NCI-H1694 (cell line): ENCODE data around the gene USP13.
"Not testable (repeated sequence)": the region's sequence is repeated elsewhere in the genome, so short reads cannot be mapped to it uniquely, and the experiment has no call there.

ENCODE experiments used
- DNase-seq: peaks from one replicate; lab custom pipeline; 2025; lab: John Stamatoyannopoulos, UW

USP13 gene

DNA sequence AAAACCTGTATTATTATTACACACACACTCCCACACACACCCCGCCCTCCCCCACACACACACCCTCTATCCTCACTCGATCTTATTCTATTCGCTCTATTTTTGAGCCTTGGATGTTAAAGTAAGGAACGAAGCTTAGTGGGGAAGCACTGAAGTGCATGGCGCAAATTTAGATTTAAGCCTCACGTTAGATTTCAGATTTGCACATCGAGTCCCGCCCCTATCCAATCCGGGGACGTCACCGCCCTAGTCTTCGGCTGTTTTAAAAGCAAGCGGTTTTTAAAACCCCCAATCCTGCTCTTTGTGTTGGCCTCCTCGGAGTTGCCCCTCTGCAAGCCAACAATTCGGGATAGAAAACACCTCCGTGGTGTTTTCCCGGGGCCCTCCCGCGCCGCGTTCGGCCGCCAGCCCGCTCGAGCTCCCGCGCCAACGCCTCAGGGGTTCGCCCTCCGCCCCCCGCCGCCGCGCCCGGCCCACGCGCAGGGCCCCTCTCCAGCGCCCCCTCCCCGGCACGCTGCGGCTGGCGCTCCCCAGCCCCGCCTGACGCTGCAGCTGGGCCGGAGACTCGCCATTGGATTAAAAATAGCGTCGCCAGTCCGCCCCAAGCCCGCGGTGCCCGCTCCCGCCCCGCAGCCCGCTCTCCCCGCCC is at the start of gene USP13:
Gene USP13 (plus strand): TSS at position 594 of the 649 bp plus-strand sequence. CDS start 186 bp downstream, outside the sequence.
- DNase-seq, result peak; percentile 82

DNA sequence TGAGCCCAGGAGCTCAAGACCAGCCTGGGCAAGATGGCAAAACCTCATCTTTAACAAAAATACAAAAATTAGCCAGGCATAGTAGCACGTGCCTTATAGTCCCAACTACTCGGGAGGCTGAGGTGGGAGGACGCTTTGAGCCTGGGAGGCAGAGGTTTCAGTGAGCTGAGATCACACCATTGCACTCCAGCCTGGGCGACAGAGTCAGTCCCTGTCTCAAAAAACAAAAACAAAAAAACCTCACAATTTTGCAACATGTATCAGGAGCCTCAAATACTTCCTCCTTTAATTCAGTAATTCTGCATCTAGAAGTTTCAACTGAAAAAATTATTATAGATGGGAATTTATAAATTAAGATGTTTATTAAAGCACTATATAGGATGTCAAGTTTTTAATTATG is 49.5 kb upstream of the USP13 start:
- DNase-seq, result no peak

DNA sequence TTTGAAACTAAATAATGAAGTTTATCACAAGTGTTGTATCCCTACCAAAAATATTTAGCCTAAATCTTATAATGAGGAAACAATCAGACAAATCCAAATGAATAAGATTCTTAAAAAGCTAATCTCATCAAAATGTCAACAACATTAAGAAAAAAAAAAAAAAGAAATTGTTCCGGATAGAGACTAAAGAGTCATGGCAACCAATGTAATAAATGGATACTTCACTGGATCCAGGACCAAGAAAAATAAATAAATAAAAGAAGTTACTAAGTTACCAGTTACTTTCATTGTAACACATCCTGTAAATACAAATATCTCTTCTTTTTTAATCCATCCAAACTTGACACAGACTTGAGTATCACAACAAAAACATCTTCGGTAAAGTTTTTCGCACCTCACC is 49.0 kb upstream of the USP13 start:
- no peak for DNase-seq

DNA sequence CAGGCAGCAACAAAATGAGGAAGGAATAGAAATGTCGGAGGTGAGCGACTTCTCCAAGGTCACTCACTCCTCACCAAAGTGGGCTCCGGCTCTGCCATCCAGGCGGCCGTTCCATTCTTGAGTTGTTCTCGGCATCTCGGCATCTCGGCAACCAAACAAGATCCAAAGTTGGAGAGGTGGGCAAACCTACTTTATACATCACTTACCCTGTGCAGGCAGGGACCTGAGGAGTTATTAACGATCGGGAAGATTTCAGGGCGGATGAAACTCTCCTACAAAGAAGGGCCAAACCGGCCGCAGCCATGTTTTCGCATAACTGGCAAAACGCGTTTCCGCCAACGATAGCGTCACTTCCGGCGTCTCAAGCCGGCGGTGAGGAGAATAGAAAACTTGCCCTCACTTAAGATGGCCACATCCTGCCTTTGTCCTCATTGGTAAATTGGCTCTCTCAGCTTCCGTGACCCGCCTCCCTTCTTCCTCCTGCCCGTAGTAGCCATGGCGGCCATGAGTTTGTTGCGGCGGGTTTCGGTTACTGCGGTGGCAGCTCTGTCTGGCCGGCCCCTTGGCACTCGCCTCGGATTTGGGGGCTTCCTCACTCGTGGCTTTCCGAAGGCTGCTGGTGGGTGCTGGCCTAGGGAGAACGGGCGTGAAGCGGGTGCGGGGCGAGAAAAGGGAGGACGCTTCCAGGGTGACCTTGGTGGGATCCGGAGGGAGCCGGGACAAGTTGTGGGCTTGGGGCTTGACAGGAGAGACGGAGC is 48.3 kb upstream of the USP13 start, which contains the start of the genes MRPL47 and NDUFB5:
Gene MRPL47 (minus strand): TSS at position 318 of the 758 bp plus-strand sequence. CDS start 14 bp downstream, at position 304.
Gene NDUFB5 (plus strand): TSS at position 474 of the 758 bp plus-strand sequence. CDS start 22 bp downstream, at position 496.
- peak; percentile 98 for DNase-seq

DNA sequence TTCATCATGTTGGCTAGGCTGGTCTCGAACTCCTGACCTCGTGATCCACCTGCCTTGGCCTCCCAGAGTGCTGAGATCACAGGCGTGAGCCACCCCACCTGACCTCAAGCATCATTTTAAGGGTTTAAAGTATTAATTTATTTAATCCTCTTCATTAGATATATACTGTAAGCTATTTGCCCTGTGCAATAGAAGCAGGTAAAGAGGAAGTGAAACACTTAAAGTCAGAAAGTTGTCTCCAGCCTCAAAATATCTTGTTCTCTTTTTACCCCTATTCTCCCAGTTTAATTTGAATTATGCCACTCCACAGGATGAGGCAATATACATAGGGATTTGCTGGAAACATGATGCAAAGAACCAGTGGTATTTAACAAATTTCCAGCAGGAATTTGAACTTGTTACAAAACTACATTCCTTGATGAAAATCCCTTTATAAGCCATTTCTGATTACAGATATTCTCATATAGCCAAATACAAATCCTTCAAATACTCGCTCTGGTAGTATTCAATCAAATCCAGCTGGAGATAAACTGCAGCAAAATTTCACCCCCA is 46.2 kb upstream of the USP13 start:
- no peak for DNase-seq

- DNase-seq, result no peak
Observed at GRCh38 chr3:179608931-179609720, 43.7 kb upstream of the USP13 start.

- DNase-seq, result no peak
Observed at GRCh38 chr3:179610066-179610465, 42.8 kb upstream of the USP13 start.

DNA sequence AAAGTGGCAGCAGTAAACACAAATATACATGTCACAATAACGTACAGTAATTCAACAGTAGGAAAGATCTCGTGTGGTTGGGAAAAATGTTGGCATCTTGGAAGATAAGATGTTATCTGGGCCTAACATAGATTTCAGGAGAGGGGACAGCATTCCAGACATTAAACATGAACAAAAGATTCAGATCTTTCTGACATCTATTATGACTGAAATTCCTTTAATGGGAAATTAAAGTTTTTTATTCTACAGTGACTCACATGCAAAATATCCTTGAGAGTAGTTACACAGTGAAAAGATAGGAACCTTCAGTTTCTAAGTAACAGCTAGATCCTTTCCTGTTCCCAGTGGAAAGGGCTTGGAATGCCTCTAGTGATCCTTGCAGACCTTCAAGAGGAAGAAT is 39.0 kb upstream of the USP13 start:
- DNase-seq, result no peak

GRCh38 chr3:179615458-179616173 is 37.2 kb upstream of the USP13 start:
- DNase-seq, result no peak

DNA sequence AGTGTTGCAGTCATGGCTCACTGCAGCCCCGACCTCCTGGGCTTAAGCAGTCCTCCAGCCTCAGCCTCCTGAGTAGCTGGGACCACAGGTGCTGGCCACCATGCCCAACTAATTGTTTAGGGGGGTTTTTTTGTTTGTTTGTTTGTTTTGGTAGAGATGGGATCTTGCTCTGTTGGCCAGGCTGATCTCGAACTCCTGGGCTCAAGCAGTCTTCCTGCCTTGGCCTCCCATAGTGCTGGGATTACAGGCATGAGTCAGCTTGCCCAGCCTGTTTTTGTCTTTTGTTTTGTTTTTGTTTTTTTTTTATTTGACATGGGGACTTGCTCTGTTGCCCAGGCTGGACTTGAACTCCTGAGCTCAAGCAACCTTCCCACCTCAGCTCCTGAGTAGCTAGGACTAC is 30.8 kb upstream of the USP13 start:
- DNase-seq, result no peak

GRCh38 chr3:179624451-179624850 is 28.4 kb upstream of the USP13 start:
- DNase-seq, result no peak

GRCh38 chr3:179630753-179631451 is 21.9 kb upstream of the USP13 start:
- DNase-seq, result no peak

GRCh38 chr3:179640469-179640868 is 12.4 kb upstream of the USP13 start:
- DNase-seq, result no peak

GRCh38 chr3:179642871-179643270 is 10.0 kb upstream of the USP13 start:
- no peak for DNase-seq

GRCh38 chr3:179643837-179644236 is 9.0 kb upstream of the USP13 start:
- not testable (repeated sequence) for DNase-seq

- DNase-seq, result no peak
Observed at GRCh38 chr3:179646177-179646576, 6.7 kb upstream of the USP13 start.

DNA sequence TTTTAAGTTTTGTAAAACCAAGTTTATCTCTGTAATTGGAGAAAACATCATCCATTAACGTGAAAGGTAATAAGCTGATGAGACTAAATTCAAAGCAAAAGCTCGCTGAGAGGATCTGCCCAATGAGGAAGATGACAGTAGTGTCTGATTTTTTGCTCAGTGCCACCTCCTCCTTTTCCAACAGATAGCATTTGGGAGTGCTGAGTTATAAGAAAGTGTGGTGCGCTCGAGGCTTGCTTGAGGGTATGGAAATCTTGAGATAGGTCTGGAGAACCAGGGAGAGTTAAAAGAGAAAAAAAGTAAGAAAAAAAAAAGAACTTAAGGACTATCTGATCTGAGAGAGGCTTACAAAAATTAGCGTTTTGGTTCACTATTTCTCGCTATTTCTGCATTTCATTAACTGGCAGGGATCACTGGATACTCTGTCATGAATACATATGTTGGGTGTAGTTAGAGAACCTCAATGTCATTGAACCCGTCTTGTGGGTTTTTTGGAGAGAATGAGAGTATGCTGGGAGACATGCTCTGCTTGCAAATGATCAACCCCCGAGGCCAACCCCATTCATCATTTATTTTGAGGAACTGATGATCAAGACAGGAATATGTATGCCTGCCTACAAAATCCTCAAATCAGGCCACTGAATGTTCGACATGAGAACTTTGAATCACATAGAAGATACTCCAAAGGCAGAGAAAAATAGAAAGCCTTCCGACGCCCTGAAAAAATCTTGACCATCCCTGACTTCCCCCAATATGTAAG is 973 bp upstream of the USP13 start:
- DNase-seq, result no peak

DNA sequence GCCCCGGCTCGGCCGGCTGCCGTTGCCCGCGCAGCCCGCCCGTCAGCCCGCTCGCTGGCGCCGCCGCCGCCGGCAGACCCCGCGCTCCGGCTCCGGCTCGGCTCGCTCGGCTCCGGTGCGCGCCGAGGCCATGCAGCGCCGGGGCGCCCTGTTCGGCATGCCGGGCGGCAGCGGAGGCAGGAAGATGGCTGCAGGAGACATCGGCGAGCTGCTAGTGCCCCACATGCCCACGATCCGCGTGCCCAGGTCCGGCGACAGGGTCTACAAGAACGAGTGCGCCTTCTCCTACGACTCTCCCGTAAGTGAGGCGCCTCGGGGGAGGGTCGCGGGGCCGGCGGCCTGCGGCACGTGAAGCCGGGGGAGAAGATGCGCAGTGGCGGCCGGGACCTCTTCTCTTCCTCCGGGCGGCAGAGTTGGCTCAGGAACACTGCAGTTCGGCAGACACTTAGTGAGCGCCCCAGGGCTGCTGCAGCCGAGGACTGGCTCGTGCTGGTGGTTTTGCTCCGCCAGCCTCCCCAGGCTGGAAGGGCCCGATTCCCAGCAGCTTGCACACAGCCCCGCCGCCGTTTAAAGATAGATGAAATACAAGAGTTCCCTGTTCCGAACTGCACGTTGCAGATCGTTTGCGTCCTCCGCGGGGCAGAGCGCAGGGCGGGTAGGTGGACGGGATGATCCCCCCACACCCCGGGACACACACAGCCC is 407 bp downstream of the USP13 start:
- peak; percentile 36 for DNase-seq

GRCh38 chr3:179655236-179655635 is 2.4 kb downstream of the USP13 start:
- no peak for DNase-seq

- no peak for DNase-seq
Observed at GRCh38 chr3:179658606-179659005, 5.8 kb downstream of the USP13 start.
